HepG2 (cell line): Measurements from ENCODE around the gene STK39. TPM values are rescaled to one million over a fixed set of nuclear protein-coding genes. Genes with fewer than 3 reads are reported as not detected.

Experiments
- ATAC-seq: fragments of 200-7000 bp; cut with Tn5 transposase; 3 replicates; pipeline ENCODE4 v1.9.1; 2020; ENCODE audit warnings: mild to moderate bottlenecking, moderate library complexity
- BruUV-seq: library from RNA; stranded (reverse); fragments of 400-500 nt; replicated peaks from 2 replicates; lab custom pipeline; 2021; lab: Mats Ljungman, UMichigan
- CTCF ChIA-PET: fragments of 300-600 bp; formaldehyde crosslinking; extraction: SDS; loops from one replicate; lab custom pipeline; 2021; ENCODE audit warnings: low total read pairs, inconsistent platforms, low intra/inter-chr PET ratio; lab: Yijun Ruan, JAX
- POLR2A ChIA-PET: fragments of 350-600 bp; sonication (Branson Sonifier 250); formaldehyde crosslinking; loops from one replicate; lab custom pipeline; 2020; ENCODE audit warnings: antibody characterized with exemption, inconsistent platforms; lab: Yijun Ruan, JAX
- DNase-seq: peaks from one replicate; pipeline ENCODE4 v3.0.0-alpha.2; 2015; ENCODE audit warnings: low spot score
- FAIRE-seq: peaks from 3 replicates; lab custom pipeline; 2011; peaks lifted over from hg19 to GRCh38; lab: Jason Lieb, UNC
- H2AFZ ChIP-seq: one replicate; pipeline ENCODE4 v1.6.1; 2011; ENCODE audit warnings: low read length, inconsistent platforms
- H3K27ac ChIP-seq: fragments of 300-600 bp; 3 replicates; pipeline ENCODE4 v1.8.0; 2011; ENCODE audit warnings: mixed run types, mild to moderate bottlenecking, mixed read lengths, low read length, inconsistent platforms; ENCODE audit not compliant: insufficient read depth; ENCODE audit errors: extremely low read length
- H3K27me3 ChIP-seq, 2 experiments: fragments of 200-600 bp in 1 of 2; 2 replicates in 1 of 2; 3 replicates in 1 of 2; pipeline versions ENCODE4 v1.6.0 to v1.8.0; 2011; ENCODE audit warnings: low read length in 2 of 2, mild to moderate bottlenecking in 2 of 2, moderate library complexity in 2 of 2, inconsistent platforms in 1 of 2; ENCODE audit not compliant: insufficient read depth in 2 of 2, control insufficient read depth in 1 of 2
- H3K36me3 ChIP-seq, 2 experiments: fragments of 200-600 bp in 1 of 2; replicated peaks in 1 of 2; 2 replicates in 1 of 2; 3 replicates in 1 of 2; pipeline versions ENCODE4 v1.5.1 to v1.8.0; 2011; ENCODE audit warnings: low read length in 2 of 2, inconsistent platforms in 1 of 2; ENCODE audit not compliant: insufficient read depth in 2 of 2, control insufficient read depth in 1 of 2
- H3K4me1 ChIP-seq: 2 replicates; pipeline ENCODE4 v1.5.1; 2012; ENCODE audit warnings: low read length, inconsistent platforms; ENCODE audit not compliant: insufficient read depth
- H3K4me2 ChIP-seq: 2 replicates; pipeline ENCODE4 v1.6.0; 2011; ENCODE audit warnings: low read depth, low read length, inconsistent platforms
- H3K4me3 ChIP-seq, 3 experiments: fragments of 200-600 bp in 1 of 3; sonication (generic), shearing (Covaris generic) in 1 of 3; replicated peaks in 1 of 3; 2 replicates each; pipeline ENCODE4 v1.5.1; 2011 to 2016; ENCODE audit warnings: low read length in 3 of 3, inconsistent platforms in 2 of 3, low read depth in 2 of 3, mild to moderate bottlenecking in 2 of 3, control low read depth in 1 of 3, mixed read lengths in 1 of 3; ENCODE audit not compliant: insufficient read depth in 1 of 3
- H3K79me2 ChIP-seq: one replicate; pipeline ENCODE4 v1.6.1; 2011; ENCODE audit warnings: low read length, inconsistent platforms; ENCODE audit not compliant: insufficient read depth
- H3K9ac ChIP-seq: 2 replicates; pipeline ENCODE4 v1.6.0; 2011; ENCODE audit warnings: mild to moderate bottlenecking, low read depth, low read length, inconsistent platforms; ENCODE audit not compliant: insufficient read depth
- H3K9me3 ChIP-seq: 2 replicates; pipeline ENCODE4 v1.5.1; 2012; ENCODE audit warnings: mild to moderate bottlenecking, low read length
- H4K20me1 ChIP-seq: 2 replicates; pipeline ENCODE4 v1.6.0; 2011; ENCODE audit warnings: inconsistent platforms, mild to moderate bottlenecking, low read length, moderate library complexity; ENCODE audit not compliant: insufficient read depth
- AKAP8 ChIP-seq: sonication (generic); formaldehyde crosslinking; IDR thresholded peaks from 2 replicates; pipeline ENCODE4 v1.5.1; 2020; ENCODE audit warnings: mild to moderate bottlenecking, missing genetic modification reagents
- CENPBD1 ChIP-seq: sonication (generic); formaldehyde crosslinking; IDR thresholded peaks from 2 replicates; pipeline ENCODE4 v1.8.0; 2022; ENCODE audit warnings: missing genetic modification reagents, low read depth, mild to moderate bottlenecking, borderline replicate concordance
- FIP1L1 ChIP-seq: fragments of 200-400 bp; formaldehyde crosslinking; IDR thresholded peaks from 2 replicates; pipeline ENCODE4 v1.6.1; 2018; ENCODE audit warnings: low read depth, mild to moderate bottlenecking, low read length, moderate library complexity, borderline replicate concordance; ENCODE audit not compliant: insufficient read depth
- GMEB2 ChIP-seq: IDR thresholded peaks from 2 replicates; pipeline ENCODE4 v1.6.1; 2016; ENCODE audit warnings: missing biosample characterization, missing genetic modification reagents, low read depth
- HNRNPH1 ChIP-seq: fragments of 200-400 bp; formaldehyde crosslinking; optimal IDR thresholded peaks from 2 replicates; pipeline ENCODE3; 2017; ENCODE audit warnings: mild to moderate bottlenecking, low read depth, low read length
- HOXA5 ChIP-seq: sonication (generic); formaldehyde crosslinking; IDR thresholded peaks from 2 replicates; pipeline ENCODE4 v1.4.0; 2020; ENCODE audit warnings: missing genetic modification reagents
- KDM5A ChIP-seq: fragments of 200-600 bp; sonication (generic); IDR thresholded peaks from 2 replicates; pipeline ENCODE4 v1.7.0; 2018; ENCODE audit warnings: antibody characterized with exemption, mild to moderate bottlenecking, low read length, borderline replicate concordance
- MED1 ChIP-seq: sonication (generic); formaldehyde crosslinking; IDR thresholded peaks from 2 replicates; pipeline ENCODE4 v1.4.0; 2020; ENCODE audit warnings: missing genetic modification reagents
- NR2C2 ChIP-seq: sonication (generic); formaldehyde crosslinking; IDR thresholded peaks from 2 replicates; pipeline ENCODE4 v1.4.0; 2020; ENCODE audit warnings: missing genetic modification reagents, mild to moderate bottlenecking, moderate library complexity, borderline replicate concordance
- PHF21A ChIP-seq: sonication (generic); formaldehyde crosslinking; IDR thresholded peaks from 2 replicates; pipeline ENCODE4 v1.5.0; 2020; ENCODE audit warnings: mild to moderate bottlenecking, missing genetic modification reagents
- SPEN ChIP-seq: sonication (generic); formaldehyde crosslinking; IDR thresholded peaks from 2 replicates; pipeline ENCODE4 v1.5.1; 2020; ENCODE audit warnings: low read depth, mild to moderate bottlenecking, missing genetic modification reagents
- ZBTB26 ChIP-seq: IDR thresholded peaks from 2 replicates; pipeline ENCODE4 v1.6.1; 2016; ENCODE audit warnings: missing compliant biosample characterization, missing genetic modification reagents, borderline replicate concordance
- ZNF260 ChIP-seq: sonication (generic); formaldehyde crosslinking; IDR thresholded peaks from 2 replicates; pipeline ENCODE4 v1.4.0; 2020; ENCODE audit warnings: missing genetic modification reagents, low read depth, mild to moderate bottlenecking, borderline replicate concordance
- ZNF44 ChIP-seq: sonication (generic); formaldehyde crosslinking; IDR thresholded peaks from 2 replicates; pipeline ENCODE4 v1.5.1; 2020; ENCODE audit warnings: mild to moderate bottlenecking, missing genetic modification reagents
- ZNF703 ChIP-seq: sonication (generic); formaldehyde crosslinking; IDR thresholded peaks from 2 replicates; pipeline ENCODE4 v1.5.1; 2020; ENCODE audit warnings: missing genetic modification reagents, mild to moderate bottlenecking, moderate library complexity, borderline replicate concordance
- ZNF841 ChIP-seq: sonication (generic); formaldehyde crosslinking; IDR thresholded peaks from 2 replicates; pipeline ENCODE4 v1.8.1; 2023; ENCODE audit warnings: missing genetic modification reagents, borderline replicate concordance
- ZSCAN12 ChIP-seq: sonication (generic); formaldehyde crosslinking; IDR thresholded peaks from 2 replicates; pipeline ENCODE4 v1.9.0; 2021; ENCODE audit warnings: mild to moderate bottlenecking, missing genetic modification reagents
- ZSCAN29 ChIP-seq: sonication (generic); formaldehyde crosslinking; conservative IDR thresholded peaks from 2 replicates; pipeline ENCODE4 v1.4.0; 2020; ENCODE audit warnings: mild to moderate bottlenecking, missing genetic modification reagents
- WGBS: methylation state at CpG from one replicate; pipeline ENCODE4 v1.1.6; 2017; ENCODE audit warnings: low lambda C conversion rate; 5-methylcytosine and 5-hydroxymethylcytosine counted together
- in situ Hi-C: cut with HindIII; loops from 2 replicates; pipeline ENCODE4 v1.10.0; 2017; ENCODE audit warnings: low pct_unique_long_range_greater_than_20kb; ENCODE audit not compliant: extremely low pct_ligation_motif_present
- intact Hi-C: fragments of 100-400 bp; cut with micrococcal nuclease; formaldehyde crosslinking; loops from one replicate; pipeline ENCODE4 v1.10.0; 2022; ENCODE audit not compliant: unreplicated experiment
- polyA plus RNA-seq, 8 experiments: library from polyadenylated mRNA; depleted of rRNA in 3 of 8; stranded (reverse) in 7 of 8; unstranded in 1 of 8; fragments of >200 nt; fragmentation: Illumina TruSeq in 4 of 8; extraction: Trizol in 4 of 8; gene quantifications; 2 replicates each; pipeline versions ENCODE4 v1.2.1 to v1.2.3, GENCODE V29; 2011 to 2016; ENCODE audit warnings: low read depth in 4 of 8, missing spikeins in 1 of 8, mixed read lengths in 1 of 8; ENCODE audit not compliant: insufficient read depth in 1 of 8
- total RNA-seq, 5 experiments: library from RNA; depleted of rRNA; stranded (reverse); fragments of >200 nt; fragmentation: Illumina TruSeq; extraction: Trizol; gene quantifications; 2 replicates each; pipeline ENCODE4 v1.2.3, GENCODE V29; 2016; ENCODE audit warnings: low read depth in 1 of 5

STK39 gene
- total and polyA plus RNA-seq, 2 of the 13 experiments (the other 11 are each of a cell fraction or from before 2014, with no cell fraction given), result 27.3 to 38.4 TPM

DNA sequence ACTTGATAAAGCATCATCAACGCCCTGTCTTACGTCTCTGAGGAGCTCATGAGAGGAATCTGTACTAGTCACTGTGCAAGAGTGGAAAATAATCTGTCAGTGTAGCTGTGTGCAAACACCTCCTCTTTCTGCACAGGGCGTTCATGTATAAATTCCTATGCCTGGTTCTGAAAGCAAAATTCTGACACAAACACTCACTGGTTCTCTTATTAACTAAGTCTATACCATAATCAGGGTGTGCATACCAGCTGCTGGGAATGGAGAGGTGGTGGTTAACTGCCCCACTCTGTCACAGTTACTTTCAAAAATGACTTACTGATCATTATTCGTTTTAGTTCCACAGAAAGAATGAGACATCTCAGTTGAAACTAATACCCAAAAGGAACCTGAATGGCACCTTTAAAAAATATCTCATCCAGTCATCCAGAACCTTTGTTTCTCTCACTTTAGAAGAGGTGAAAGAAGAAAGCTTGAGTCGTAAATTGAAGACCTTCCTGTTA, 35.7 kb downstream of the STK39 start (continued):
- TF ChIP-seq HOXA5 (no peak), ZSCAN12 (CRISPR knock-in tag) (no peak), ZSCAN29 (CRISPR knock-in tag) (0 out of 2 replicates have a peak, but pooled peaks have one; percentile 40), GMEB2 (CRISPR knock-in tag) (no peak), CENPBD1 (CRISPR knock-in tag) (no peak), MED1 (CRISPR knock-in tag) (no peak), FIP1L1 (no peak)

DNA sequence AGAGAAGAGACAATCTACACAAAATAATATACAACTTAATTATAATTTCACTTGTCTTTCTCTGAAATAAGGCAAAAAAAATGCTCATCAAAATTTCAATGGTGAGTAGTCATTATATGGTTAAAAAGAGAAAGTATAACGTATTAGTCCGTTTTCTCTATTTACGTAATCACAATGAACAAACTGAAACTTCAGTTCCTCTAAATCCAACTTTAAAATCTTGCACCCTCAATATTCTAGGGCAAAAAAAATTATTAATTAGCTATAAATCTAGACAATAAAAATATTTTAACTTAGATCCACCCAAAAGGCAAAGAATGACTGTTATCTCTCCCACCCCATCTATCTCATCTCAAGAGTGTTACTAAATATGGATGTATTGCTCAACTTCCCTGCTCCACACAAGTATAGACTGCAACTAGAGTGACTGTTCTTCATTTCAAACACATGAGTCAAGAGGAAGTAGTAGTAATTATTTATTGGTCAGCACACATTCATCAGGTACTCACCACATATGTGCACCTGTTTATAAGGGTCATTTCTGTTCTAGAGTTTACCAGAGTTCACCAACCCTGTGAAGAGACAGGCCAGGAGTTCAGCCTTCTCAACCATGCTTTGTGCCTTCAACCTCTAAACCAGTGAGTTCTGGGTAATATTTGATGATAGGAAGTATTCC, 36.4 kb downstream of the STK39 start:
- in situ Hi-C loops (no loop called here), intact Hi-C loops (loop anchor here (1.0 kb wide), 1 partner anchor 10 kb away; no protein-coding TSS in a partner anchor)
- Histone ChIP-seq H3K79me2 (peaks cover 26% of the 10 kb centered on the region), H3K9me3 (no peaks in the 10 kb centered on the region), H3K27me3 (no peaks in the 10 kb centered on the region), H2AFZ (no peak overlapping the region), H3K4me1 (peaks cover 51% of the 10 kb centered on the region), H3K4me2 (no peak overlapping the region), H3K27ac (peak overlapping the region; percentile 49), H3K36me3 (peaks cover 1% of the 10 kb centered on the region in 2 experiments; a peak in 2 of 5 replicates), H4K20me1 (no peaks in the 10 kb centered on the region), H3K4me3 (no peak overlapping the region), H3K9ac (peak overlapping the region; percentile 53; the same call in 1 of the 2 replicates)
- peak; percentile 88 for DNase-seq
- peak; percentile 77 for ATAC-seq
- POLR2A ChIA-PET, result no interaction called here
- WGBS, result 82% methylated on average over 3 of the region's 3 CpGs
- BruUV-seq, result no TSS peak
- CTCF ChIA-PET, result no interaction called here
- FAIRE-seq, result no peak
- TF ChIP-seq ZNF841 (no peak), HNRNPH1 (no peak), PHF21A (CRISPR knock-in tag) (no peak), ZNF260 (CRISPR knock-in tag) (no peak), SPEN (CRISPR knock-in tag) (no peak), ZNF703 (CRISPR knock-in tag) (no peak), NR2C2 (CRISPR knock-in tag) (no peak; the same call in 1 of the 2 replicates), AKAP8 (CRISPR knock-in tag) (no peak), KDM5A (no peak), ZNF44 (CRISPR knock-in tag) (no peak), ZBTB26 (CRISPR knock-in tag) (no peak)
